DND-41 (cell line): ENCODE data around the gene FNDC10.

ENCODE experiments used
- ATAC-seq: fragments of 200-7000 bp; cut with Tn5 transposase; 3 replicates; pipeline ENCODE4 v1.9.1; 2021; ENCODE audit warnings: low read depth; ENCODE audit not compliant: insufficient read depth
- DNase-seq: peaks from one replicate; pipeline ENCODE4 v3.0.0-alpha.2; 2020
- H2AFZ ChIP-seq: 2 replicates; pipeline ENCODE4 v1.6.0; 2012; ENCODE audit warnings: low read depth, low read length
- H3K27ac ChIP-seq: 2 replicates; pipeline ENCODE4 v1.5.1; 2012; ENCODE audit warnings: low read length, inconsistent platforms
- H3K27me3 ChIP-seq: fragments of 200-600 bp; sonication (generic); 2 replicates; pipeline ENCODE4 v1.6.0; 2012; ENCODE audit warnings: low read length, mild to moderate bottlenecking, inconsistent platforms; ENCODE audit not compliant: insufficient read depth, poor library complexity
- H3K36me3 ChIP-seq: 2 replicates; pipeline ENCODE4 v1.5.1; 2012; ENCODE audit warnings: low read length, inconsistent platforms; ENCODE audit not compliant: insufficient read depth
- H3K4me1 ChIP-seq: 2 replicates; pipeline ENCODE4 v1.5.1; 2012; ENCODE audit warnings: mild to moderate bottlenecking, low read length; ENCODE audit not compliant: insufficient read depth
- H3K4me2 ChIP-seq: 2 replicates; pipeline ENCODE4 v1.6.0; 2012; ENCODE audit warnings: mild to moderate bottlenecking, moderate library complexity, low read length, inconsistent platforms; ENCODE audit not compliant: insufficient read depth
- H3K4me3 ChIP-seq, 2 experiments: fragments of 200-600 bp in 1 of 2; shearing (Covaris generic) in 1 of 2; 2 replicates each; pipeline ENCODE4 v1.5.1; 2012 to 2016; ENCODE audit warnings: inconsistent platforms in 2 of 2, low read length in 2 of 2, mild to moderate bottlenecking in 2 of 2, low read depth in 1 of 2, moderate library complexity in 1 of 2
- H3K79me2 ChIP-seq: 2 replicates; pipeline ENCODE4 v1.6.0; 2012; ENCODE audit warnings: low read length, inconsistent platforms; ENCODE audit not compliant: insufficient read depth
- H3K9ac ChIP-seq: 2 replicates; pipeline ENCODE4 v1.6.0; 2012; ENCODE audit warnings: low read depth, mild to moderate bottlenecking, inconsistent platforms, low read length, moderate library complexity
- H3K9me3 ChIP-seq: 2 replicates; pipeline ENCODE4 v1.5.1; 2012; ENCODE audit warnings: low read length, moderate library complexity, mild to moderate bottlenecking, inconsistent platforms; ENCODE audit not compliant: insufficient read depth, severe bottlenecking
- H4K20me1 ChIP-seq: 2 replicates; pipeline ENCODE4 v1.6.0; 2012; ENCODE audit warnings: low read length; ENCODE audit not compliant: insufficient read depth
- CTCF ChIP-seq: IDR thresholded peaks from 2 replicates; pipeline ENCODE4 v1.5.1; 2012; ENCODE audit warnings: borderline replicate concordance, low read length, moderate library complexity, mild to moderate bottlenecking; ENCODE audit not compliant: poor library complexity, severe bottlenecking; ENCODE audit errors: extremely low read depth
- EZH2 ChIP-seq: IDR thresholded peaks from 3 replicates; pipeline ENCODE4 v1.6.1; 2012; ENCODE audit warnings: borderline replicate concordance, low read depth, mild to moderate bottlenecking, moderate library complexity, low read length, inconsistent platforms; ENCODE audit not compliant: severe bottlenecking

FNDC10 gene

GRCh38 chr1:1598720-1599029 is 1.3 kb downstream of the FNDC10 start:
- no peak overlapping the region for H3K9ac ChIP-seq
- TF ChIP-seq EZH2 = no peak
- no peak for TF ChIP-seq CTCF
- H3K9me3 ChIP-seq = no peaks in the 10 kb centered on the region
- no peak overlapping the region for H3K4me3 ChIP-seq
- ATAC-seq = no peak
- H3K79me2 ChIP-seq = no peaks in the 10 kb centered on the region
- H3K36me3 ChIP-seq = no peaks in the 10 kb centered on the region
- H3K4me2 ChIP-seq = no peak overlapping the region
- no peak for DNase-seq
- no peak overlapping the region for H2AFZ ChIP-seq
- no peaks in the 10 kb centered on the region for H3K4me1 ChIP-seq
- H4K20me1 ChIP-seq = no peaks in the 10 kb centered on the region
- no peak overlapping the region for H3K27ac ChIP-seq
- H3K27me3 ChIP-seq = no peaks in the 10 kb centered on the region

- Histone ChIP-seq H3K4me3 (no peak overlapping the region), H3K27me3 (no peaks in the 10 kb centered on the region), H3K4me1 (no peaks in the 10 kb centered on the region), H3K4me2 (no peak overlapping the region), H3K9me3 (no peaks in the 10 kb centered on the region), H2AFZ (no peak overlapping the region), H3K36me3 (no peaks in the 10 kb centered on the region), H4K20me1 (no peaks in the 10 kb centered on the region), H3K79me2 (no peaks in the 10 kb centered on the region), H3K9ac (no peak overlapping the region), H3K27ac (no peak overlapping the region)
- no peak for ATAC-seq
- TF ChIP-seq CTCF (no peak), EZH2 (no peak)
- no peak for DNase-seq
Observed at GRCh38 chr1:1598051-1598719, 1.8 kb downstream of the FNDC10 start.

GRCh38 chr1:1597275-1597930 is 2.5 kb downstream of the FNDC10 start:
- H3K9me3 ChIP-seq = no peaks in the 10 kb centered on the region
- no peak for DNase-seq
- H2AFZ ChIP-seq = no peak overlapping the region
- ATAC-seq = peak; percentile 60
- H3K27ac ChIP-seq = no peak overlapping the region
- H3K27me3 ChIP-seq = no peaks in the 10 kb centered on the region
- no peak overlapping the region for H3K4me2 ChIP-seq
- H3K36me3 ChIP-seq = no peaks in the 10 kb centered on the region
- no peak for TF ChIP-seq EZH2
- peak; percentile 41 for TF ChIP-seq CTCF
- H3K9ac ChIP-seq = no peak overlapping the region
- H3K4me1 ChIP-seq = no peaks in the 10 kb centered on the region
- H3K4me3 ChIP-seq = no peak overlapping the region
- no peaks in the 10 kb centered on the region for H3K79me2 ChIP-seq
- no peaks in the 10 kb centered on the region for H4K20me1 ChIP-seq
